Measurements from ENCODE around the gene STAG2. TPM values are rescaled to one million over a fixed set of nuclear protein-coding genes. Genes with fewer than 3 reads are reported as not detected.
"Not testable (repeated sequence)": the region's sequence is repeated elsewhere in the genome, so short reads cannot be mapped to it uniquely, and the experiment has no call there.

Gene STAG2
- total RNA-seq, 1 donor from 2014 or later, result 88.2 TPM

DNA sequence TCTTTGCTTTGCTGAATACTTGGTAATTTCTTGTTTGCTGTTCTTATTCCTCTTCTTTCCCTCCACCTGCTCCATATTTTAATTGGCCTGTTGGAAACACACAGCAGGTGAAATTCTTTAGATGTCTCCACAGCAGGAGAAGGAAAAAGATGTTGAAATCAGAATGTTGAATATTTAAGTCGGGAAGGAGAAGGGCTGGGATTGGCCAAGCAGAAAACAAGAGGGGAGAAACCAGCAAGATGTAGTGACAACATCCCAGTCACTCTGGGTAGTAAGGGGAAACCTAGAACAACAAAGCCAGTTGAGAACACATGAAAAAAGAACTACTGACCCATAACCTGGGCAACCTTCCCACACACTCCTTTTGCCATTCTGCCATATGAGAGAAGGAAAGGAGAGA is 37.3 kb upstream of the STAG2 start:
- Histone ChIP-seq H3K27ac (no peak overlapping the region), H3K9me3 (no peaks in the 10 kb centered on the region), H3K27me3 (ENCODE audit: low read depth) (no peaks in the 10 kb centered on the region), H3K4me3 (no peak overlapping the region), H3K4me1 (no peaks in the 10 kb centered on the region), H3K36me3 (no peaks in the 10 kb centered on the region)
- DNase-seq (no peak), ATAC-seq (no peak)
- intact Hi-C loops (cut with DNase I), result no loop called here
- TF ChIP-seq CTCF (IDR thresholded peaks at IDR 0.05), result no peak

DNA sequence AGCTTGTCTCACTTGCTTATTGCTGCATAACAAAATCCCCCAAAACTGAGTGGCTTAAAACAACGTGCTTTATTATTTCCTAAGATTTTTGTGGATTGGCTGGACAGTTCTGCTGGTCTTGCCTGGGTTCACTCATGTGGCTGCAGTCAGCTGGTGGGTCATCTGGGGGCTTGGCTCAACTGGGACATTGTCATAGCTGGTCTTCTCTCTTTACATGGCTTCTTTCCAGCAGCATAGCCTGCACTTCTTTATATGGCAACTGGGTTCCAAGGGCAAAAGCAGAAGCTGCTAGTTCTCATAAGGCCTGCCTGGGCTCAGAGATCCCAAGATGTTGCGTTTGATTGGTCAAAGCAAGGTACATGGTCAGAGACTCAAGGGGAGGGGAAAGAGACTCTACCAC is 33.7 kb upstream of the STAG2 start:
- Histone ChIP-seq H3K4me3 (no peak overlapping the region), H3K36me3 (no peaks in the 10 kb centered on the region), H3K9me3 (no peaks in the 10 kb centered on the region), H3K4me1 (no peaks in the 10 kb centered on the region), H3K27me3 (ENCODE audit: low read depth) (no peaks in the 10 kb centered on the region), H3K27ac (no peak overlapping the region)
- intact Hi-C loops (cut with DNase I), result no loop called here
- ATAC-seq (no peak), DNase-seq (no peak)
- no peak for TF ChIP-seq CTCF (IDR thresholded peaks at IDR 0.05)

DNA sequence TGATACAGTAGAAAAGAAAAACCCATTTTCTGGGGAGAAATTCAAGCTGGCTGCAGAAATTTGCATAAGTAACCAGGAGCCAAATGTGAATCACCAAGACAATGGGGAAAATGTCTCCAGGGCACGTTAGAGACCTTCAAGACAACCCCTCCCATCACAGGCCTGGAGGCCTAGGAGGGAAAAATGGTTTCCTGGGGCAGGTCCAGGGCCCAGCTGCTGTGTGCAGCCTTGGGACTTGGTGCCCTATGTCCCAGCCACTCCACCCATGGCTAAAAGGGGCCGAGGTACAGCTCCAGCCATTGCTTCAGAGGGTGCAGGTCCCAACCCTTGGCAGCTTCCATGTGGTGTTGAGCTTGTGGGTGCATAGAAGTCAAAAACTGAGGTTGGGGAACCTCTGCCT is 29.5 kb upstream of the STAG2 start:
- H3K27me3 ChIP-seq (ENCODE audit: low read depth); DNase-seq; ATAC-seq; H3K9me3 ChIP-seq; H3K4me3 ChIP-seq; intact Hi-C loops (cut with DNase I); H3K4me1 ChIP-seq; H3K36me3 ChIP-seq; H3K27ac ChIP-seq: not testable (repeated sequence)

GRCh38 chrX:123943074-123943473 is 18.4 kb upstream of the STAG2 start:
- H3K4me1 ChIP-seq, result no peaks in the 10 kb centered on the region
- H3K4me3 ChIP-seq, result no peak overlapping the region
- intact Hi-C loops (cut with DNase I), result no loop called here
- no peaks in the 10 kb centered on the region for H3K27me3 ChIP-seq (ENCODE audit: low read depth)
- no peak for ATAC-seq
- no peaks in the 10 kb centered on the region for H3K36me3 ChIP-seq
- H3K9me3 ChIP-seq, result no peaks in the 10 kb centered on the region
- H3K27ac ChIP-seq, result no peak overlapping the region
- DNase-seq, result no peak
- TF ChIP-seq CTCF (IDR thresholded peaks at IDR 0.05), result no peak

DNA sequence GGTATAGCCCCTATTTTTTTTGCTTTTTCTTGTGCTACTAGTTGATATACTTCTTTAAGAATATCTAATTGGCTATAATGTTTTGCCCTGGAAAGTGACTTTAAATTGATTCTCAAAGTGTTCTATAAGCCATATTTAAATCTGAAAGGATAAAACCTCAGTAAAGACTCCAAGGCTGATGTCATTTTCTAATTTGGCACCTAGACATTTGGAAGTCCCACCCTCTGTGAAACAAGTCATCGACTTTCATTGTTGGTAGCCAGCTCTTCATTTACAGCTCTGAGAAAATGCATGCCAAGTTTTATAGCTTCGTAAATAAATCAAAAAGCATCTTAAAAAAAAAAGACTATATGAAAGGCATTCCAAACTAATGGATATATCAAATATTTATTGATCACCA is 18.0 kb upstream of the STAG2 start:
- H3K4me1 ChIP-seq, result no peaks in the 10 kb centered on the region
- DNase-seq, result no peak
- no peak for ATAC-seq
- H3K27me3 ChIP-seq (ENCODE audit: low read depth), result no peaks in the 10 kb centered on the region
- no peaks in the 10 kb centered on the region for H3K9me3 ChIP-seq
- TF ChIP-seq CTCF (IDR thresholded peaks at IDR 0.05), result no peak
- H3K4me3 ChIP-seq, result no peak overlapping the region
- no peaks in the 10 kb centered on the region for H3K36me3 ChIP-seq
- no peak overlapping the region for H3K27ac ChIP-seq
- intact Hi-C loops (cut with DNase I), result no loop called here

- no peak for ATAC-seq
Measured at GRCh38 chrX:123949846-123950245, 11.7 kb upstream of the STAG2 start.

More at GRCh38 chrX:123949846-123950245, 11.7 kb upstream of the STAG2 start:
- TF ChIP-seq CTCF (IDR thresholded peaks at IDR 0.05), result no peak
- intact Hi-C loops (cut with DNase I), result no loop called here
- DNase-seq, result no peak
- no peaks in the 10 kb centered on the region for H3K4me1 ChIP-seq
- no peak overlapping the region for H3K4me3 ChIP-seq
- H3K27ac ChIP-seq, result no peak overlapping the region
- H3K36me3 ChIP-seq, result no peaks in the 10 kb centered on the region
- H3K9me3 ChIP-seq, result no peaks in the 10 kb centered on the region
- no peaks in the 10 kb centered on the region for H3K27me3 ChIP-seq (ENCODE audit: low read depth)

All from lower lobe of right lung (tissue), 2 donors.